Thyroid gland (tissue), 4 donors: ENCODE results near the gene IQSEC1. TPM values are rescaled to one million over a fixed set of nuclear protein-coding genes. Genes with fewer than 3 reads are reported as not detected.

Experiments used
- DNase-seq, 2 donors: peaks; one replicate each; pipeline ENCODE4 v3.0.0-alpha.2; 2019
- H3K27ac ChIP-seq, 3 donors: fragments of 200-600 bp; sonication (generic); 1 replicate in 2 of 3; 2 replicates in 1 of 3; pipeline ENCODE4 v1.5.1; 2016 to 2019; ENCODE audit warnings: mild to moderate bottlenecking in 1 of 3, moderate library complexity in 1 of 3
- H3K27me3 ChIP-seq: fragments of 200-600 bp; sonication (generic); one replicate; pipeline ENCODE4 v1.5.1; 2019
- H3K36me3 ChIP-seq, 2 donors: fragments of 200-600 bp; sonication (generic); one replicate each; pipeline ENCODE4 v1.5.1; 2016 to 2019
- H3K4me1 ChIP-seq, 2 donors: fragments of 200-600 bp; sonication (generic); one replicate each; pipeline ENCODE4 v1.5.1; 2017 to 2019
- H3K4me3 ChIP-seq, 3 donors: fragments of 200-600 bp; sonication (generic); replicated peaks in 1 of 3; 1 replicate in 2 of 3; 2 replicates in 1 of 3; pipeline ENCODE4 v1.5.1; 2016; ENCODE audit warnings: mild to moderate bottlenecking in 1 of 3
- H3K9me3 ChIP-seq: fragments of 200-600 bp; sonication (generic); one replicate; pipeline ENCODE4 v1.5.1; 2017
- CTCF ChIP-seq, 6 experiments: fragments of 200-600 bp in 3 of 6; fragments of 450-650 bp in 3 of 6; sonication (generic) in 3 of 6; IDR thresholded peaks; one replicate each; pipeline ENCODE4 v1.5.1; 2016 to 2019; ENCODE audit warnings: antibody characterized with exemption in 6 of 6, mild to moderate bottlenecking in 2 of 6, inconsistent platforms in 1 of 6, moderate library complexity in 1 of 6
- POLR2A ChIP-seq, 2 donors: fragments of 450-650 bp; IDR thresholded peaks; one replicate each; pipeline ENCODE4 v1.6.1; 2017; ENCODE audit warnings: antibody characterized with exemption in 2 of 2, mild to moderate bottlenecking in 2 of 2, moderate library complexity in 1 of 2
- WGBS, 2 donors: methylation state at CpG; one replicate each; pipeline ENCODE4 v1.1.5; 2017; 5-methylcytosine and 5-hydroxymethylcytosine counted together
- intact Hi-C: fragments of 100-400 bp; cut with DNase I; formaldehyde crosslinking; loops from one replicate; pipeline ENCODE4 v1.15.1; 2023
- total RNA-seq, 4 donors: library from RNA; depleted of rRNA; stranded (reverse); fragments of >200 nt; gene quantifications; one replicate each; pipeline ENCODE4 v1.2.3, GENCODE V29; 2016

IQSEC1 gene
- total RNA-seq, 4 donors from 2014 or later: 37.1 to 48.3 (median 38.9) TPM

- intact Hi-C loops: no loop called here
- TF ChIP-seq POLR2A (IDR thresholded peaks at IDR 0.05): no peak
- no peak for TF ChIP-seq CTCF (IDR thresholded peaks at IDR 0.05)
- 80 to 84% methylated on average over 16 to 18 of the region's 21 CpGs for WGBS, 2 donors
- no peaks in the 10 kb centered on the region for H3K36me3 ChIP-seq
- no peaks in the 10 kb centered on the region for H3K9me3 ChIP-seq
- no peak for DNase-seq
- H3K27ac ChIP-seq: no peak overlapping the region
- no peaks in the 10 kb centered on the region for H3K27me3 ChIP-seq
- no peak overlapping the region for H3K4me3 ChIP-seq
- H3K4me1 ChIP-seq: no peaks in the 10 kb centered on the region
Observed at GRCh38 chr3:13102386-13103345, 29.4 kb upstream of the IQSEC1 start.

GRCh38 chr3:13099707-13100106, 26.5 kb upstream of the IQSEC1 start:
- no peaks in the 10 kb centered on the region for H3K27me3 ChIP-seq
- WGBS, 2 donors: 90 to 95% methylated on average over 10 of the region's 10 CpGs
- H3K36me3 ChIP-seq: no peaks in the 10 kb centered on the region
- no peak for DNase-seq
- no peak overlapping the region for H3K4me3 ChIP-seq
- H3K4me1 ChIP-seq: no peaks in the 10 kb centered on the region
- intact Hi-C loops: no loop called here
- H3K9me3 ChIP-seq: no peaks in the 10 kb centered on the region
- TF ChIP-seq POLR2A (IDR thresholded peaks at IDR 0.05): no peak
- no peak for TF ChIP-seq CTCF (IDR thresholded peaks at IDR 0.05)
- no peak overlapping the region for H3K27ac ChIP-seq

- Histone ChIP-seq H3K27ac (no peak overlapping the region), H3K4me1 (no peaks in the 10 kb centered on the region), H3K9me3 (no peaks in the 10 kb centered on the region), H3K36me3 (no peaks in the 10 kb centered on the region), H3K4me3 (no peak overlapping the region), H3K27me3 (no peaks in the 10 kb centered on the region)
- no peak for TF ChIP-seq POLR2A (IDR thresholded peaks at IDR 0.05)
- no peak for DNase-seq
- 86 to 87% methylated on average over 9 of the region's 9 CpGs for WGBS, 2 donors
- intact Hi-C loops: no loop called here
Observed at GRCh38 chr3:13098192-13098988, 25.2 kb upstream of the IQSEC1 start.

GRCh38 chr3:13096356-13096755, 23.1 kb upstream of the IQSEC1 start:
- H3K9me3 ChIP-seq: no peaks in the 10 kb centered on the region
- intact Hi-C loops: no loop called here
- 96% methylated on average over 8 of the region's 8 CpGs for WGBS, 2 donors
- no peaks in the 10 kb centered on the region for H3K27me3 ChIP-seq
- no peaks in the 10 kb centered on the region for H3K36me3 ChIP-seq
- no peak for DNase-seq
- H3K4me1 ChIP-seq: peaks cover 0 to 8% of the 10 kb centered on the region in 2 donors
- no peak overlapping the region for H3K4me3 ChIP-seq
- no peak for TF ChIP-seq CTCF (IDR thresholded peaks at IDR 0.05)
- no peak for TF ChIP-seq POLR2A (IDR thresholded peaks at IDR 0.05)
- no peak overlapping the region for H3K27ac ChIP-seq

GRCh38 chr3:13095408-13095937, 22.2 kb upstream of the IQSEC1 start:
- Histone ChIP-seq H3K4me3 (no peak overlapping the region), H3K4me1 (peaks cover 0 to 8% of the 10 kb centered on the region in 2 donors), H3K27ac (no peak overlapping the region), H3K9me3 (no peaks in the 10 kb centered on the region), H3K36me3 (no peaks in the 10 kb centered on the region), H3K27me3 (no peaks in the 10 kb centered on the region)
- WGBS, 2 donors: 49 to 65% methylated on average over 21 of the region's 21 CpGs
- TF ChIP-seq POLR2A (IDR thresholded peaks at IDR 0.05) (no peak), CTCF (IDR thresholded peaks at IDR 0.05) (no peak)
- intact Hi-C loops: no loop called here
- no peak for DNase-seq
